T47D (cell line): ENCODE data around the gene MBOAT2.
"Not testable (repeated sequence)": the region's sequence is repeated elsewhere in the genome, so short reads cannot be mapped to it uniquely, and the experiment has no call there.

Experiments used
- DNase-seq, 2 experiments: peaks; one replicate each; pipeline versions ENCODE4 v3.0.0 to v3.0.0-alpha.2; 2011 to 2012; ENCODE audit warnings: low read depth in 1 of 2, low spot score in 1 of 2
- JUND ChIP-seq: IDR thresholded peaks from 2 replicates; pipeline ENCODE4 v1.6.1; 2012; ENCODE audit warnings: low read depth
- in situ Hi-C: cut with HindIII; loops from 2 replicates; pipeline ENCODE4 v1.10.0; 2016; ENCODE audit warnings: low sequenced_read_pairs, low pct_unique_long_range_greater_than_20kb

The MBOAT2 gene

GRCh38 chr2:9003616-9004337, at the start of gene MBOAT2:
Gene MBOAT2 (minus strand): TSS chr2:9003684. CDS start chr2:9003614, 70 bp downstream.
- in situ Hi-C loops: no loop called here
- TF ChIP-seq JUND: no peak
- peak; percentile 92 to 93 for DNase-seq

GRCh38 chr2:9052821-9053533, 49.5 kb upstream of the MBOAT2 start:
- DNase-seq: no peak
- in situ Hi-C loops: no loop called here
- TF ChIP-seq JUND: no peak

GRCh38 chr2:9051451-9051850, 48.0 kb upstream of the MBOAT2 start:
- in situ Hi-C loops: not testable (repeated sequence)

GRCh38 chr2:9050122-9050809, 46.8 kb upstream of the MBOAT2 start:
- TF ChIP-seq JUND: no peak
- in situ Hi-C loops: no loop called here
- DNase-seq: no peak

More at GRCh38 chr2:9051451-9051850, 48.0 kb upstream of the MBOAT2 start:
- not testable (repeated sequence) for DNase-seq

GRCh38 chr2:9045595-9045994, 42.1 kb upstream of the MBOAT2 start:
- no peak for DNase-seq
- TF ChIP-seq JUND: no peak
- in situ Hi-C loops: no loop called here

- in situ Hi-C loops: not testable (repeated sequence)
These were observed 40.0 kb upstream of the MBOAT2 start for GRCh38 chr2:9043491-9043890.

GRCh38 chr2:9037166-9037565, 33.7 kb upstream of the MBOAT2 start:
- TF ChIP-seq JUND: no peak
- DNase-seq: no peak
- in situ Hi-C loops: no loop called here

More at GRCh38 chr2:9043491-9043890, 40.0 kb upstream of the MBOAT2 start:
- DNase-seq: not testable (repeated sequence)

- DNase-seq: no peak
- no peak for TF ChIP-seq JUND
- in situ Hi-C loops: no loop called here
These were observed 30.1 kb upstream of the MBOAT2 start for GRCh38 chr2:9033385-9034168.

- in situ Hi-C loops: no loop called here
- no peak for DNase-seq
- TF ChIP-seq JUND: no peak
These were observed 29.2 kb upstream of the MBOAT2 start for GRCh38 chr2:9032536-9033255.

GRCh38 chr2:9032121-9032520, 28.6 kb upstream of the MBOAT2 start:
- DNase-seq: no peak
- in situ Hi-C loops: no loop called here
- TF ChIP-seq JUND: no peak

- in situ Hi-C loops: no loop called here
- TF ChIP-seq JUND: no peak
- no peak for DNase-seq
These were observed 27.8 kb upstream of the MBOAT2 start for GRCh38 chr2:9031246-9031645.

- DNase-seq: no peak
- in situ Hi-C loops: no loop called here
- TF ChIP-seq JUND: no peak
These were observed 27.4 kb upstream of the MBOAT2 start for GRCh38 chr2:9030841-9031240.
